ENCODE results near the gene FAM114A1. TPM values are rescaled to one million over a fixed set of nuclear protein-coding genes. Genes with fewer than 3 reads are reported as not detected.

FAM114A1 gene
- total and polyA plus RNA-seq, 9 donors = 32.8 to 99.7 (median 79.3) TPM

DNA sequence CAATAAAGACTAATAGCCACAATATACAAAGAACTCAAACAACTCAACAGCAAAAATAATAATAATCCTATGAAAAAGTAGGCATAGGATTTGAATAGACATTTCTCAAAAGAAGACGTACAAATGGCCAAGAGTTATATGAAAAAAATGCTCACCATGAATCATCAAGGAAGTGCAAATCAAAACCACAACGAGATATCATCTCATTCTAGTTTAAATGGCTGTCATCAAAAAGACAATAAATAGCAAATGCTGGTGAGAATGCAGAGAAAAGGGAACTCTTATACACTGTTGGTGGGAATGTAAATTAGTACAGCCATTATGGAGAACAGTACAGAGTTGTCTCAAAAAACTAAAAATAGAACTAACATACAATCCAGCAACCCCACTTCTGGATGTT, 29.8 kb upstream of the FAM114A1 start:
- DNase-seq = no peak
- no peaks in the 10 kb centered on the region for H3K27me3 ChIP-seq
- TF ChIP-seq, protein P1, sequence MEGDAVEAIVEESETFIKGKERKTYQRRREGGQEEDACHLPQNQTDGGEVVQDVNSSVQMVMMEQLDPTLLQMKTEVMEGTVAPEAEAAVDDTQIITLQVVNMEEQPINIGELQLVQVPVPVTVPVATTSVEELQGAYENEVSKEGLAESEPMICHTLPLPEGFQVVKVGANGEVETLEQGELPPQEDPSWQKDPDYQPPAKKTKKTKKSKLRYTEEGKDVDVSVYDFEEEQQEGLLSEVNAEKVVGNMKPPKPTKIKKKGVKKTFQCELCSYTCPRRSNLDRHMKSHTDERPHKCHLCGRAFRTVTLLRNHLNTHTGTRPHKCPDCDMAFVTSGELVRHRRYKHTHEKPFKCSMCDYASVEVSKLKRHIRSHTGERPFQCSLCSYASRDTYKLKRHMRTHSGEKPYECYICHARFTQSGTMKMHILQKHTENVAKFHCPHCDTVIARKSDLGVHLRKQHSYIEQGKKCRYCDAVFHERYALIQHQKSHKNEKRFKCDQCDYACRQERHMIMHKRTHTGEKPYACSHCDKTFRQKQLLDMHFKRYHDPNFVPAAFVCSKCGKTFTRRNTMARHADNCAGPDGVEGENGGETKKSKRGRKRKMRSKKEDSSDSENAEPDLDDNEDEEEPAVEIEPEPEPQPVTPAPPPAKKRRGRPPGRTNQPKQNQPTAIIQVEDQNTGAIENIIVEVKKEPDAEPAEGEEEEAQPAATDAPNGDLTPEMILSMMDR (IDR thresholded peaks at IDR 0.05) = no peak
- TF ChIP-seq EP300 (IDR thresholded peaks at IDR 0.05) (no peak), POLR2A (IDR thresholded peaks at IDR 0.05) (no peak)
- no peaks in the 10 kb centered on the region for H3K4me1 ChIP-seq (ENCODE audit: insufficient read depth)
- no peak overlapping the region for H3K27ac ChIP-seq
- no peaks in the 10 kb centered on the region for H3K9me3 ChIP-seq
- H3K4me3 ChIP-seq = no peak overlapping the region
- 72 to 79% (median 75%) methylated on average over 2 of the region's 2 CpGs for WGBS, 3 donors
- intact Hi-C loops (cut with DNase I) = no loop called here
- no peaks in the 10 kb centered on the region for H3K36me3 ChIP-seq

DNA sequence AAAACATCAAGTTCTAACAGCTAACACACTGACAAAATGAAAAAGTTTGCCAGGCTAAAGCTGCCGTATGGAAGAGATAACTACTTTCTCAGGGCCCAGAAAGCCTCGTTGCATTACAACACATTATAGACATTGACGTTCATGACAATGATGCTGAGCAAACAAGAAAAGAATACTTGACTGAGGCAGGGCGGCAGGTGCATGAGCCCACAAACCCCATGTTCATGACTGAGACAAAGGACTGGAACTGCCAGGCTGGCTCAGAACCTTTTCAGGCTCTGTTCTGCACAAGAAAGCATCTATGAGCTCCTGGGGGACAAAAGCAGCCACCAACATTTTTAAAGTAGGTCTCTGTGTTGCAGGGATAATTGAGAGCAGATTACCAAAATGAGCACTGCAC, 24.6 kb upstream of the FAM114A1 start:
- Histone ChIP-seq H3K27ac (no peak overlapping the region), H3K27me3 (no peaks in the 10 kb centered on the region), H3K4me1 (ENCODE audit: insufficient read depth) (no peaks in the 10 kb centered on the region), H3K4me3 (no peak overlapping the region), H3K36me3 (no peaks in the 10 kb centered on the region), H3K9me3 (no peaks in the 10 kb centered on the region)
- no peak for DNase-seq
- intact Hi-C loops (cut with DNase I) = no loop called here
- TF ChIP-seq, protein P1 (IDR thresholded peaks at IDR 0.05) = no peak
- TF ChIP-seq POLR2A (IDR thresholded peaks at IDR 0.05) (no peak), EP300 (IDR thresholded peaks at IDR 0.05) (no peak)
- 78 to 88% (median 83%) methylated on average over 4 of the region's 4 CpGs for WGBS, 3 donors

DNA sequence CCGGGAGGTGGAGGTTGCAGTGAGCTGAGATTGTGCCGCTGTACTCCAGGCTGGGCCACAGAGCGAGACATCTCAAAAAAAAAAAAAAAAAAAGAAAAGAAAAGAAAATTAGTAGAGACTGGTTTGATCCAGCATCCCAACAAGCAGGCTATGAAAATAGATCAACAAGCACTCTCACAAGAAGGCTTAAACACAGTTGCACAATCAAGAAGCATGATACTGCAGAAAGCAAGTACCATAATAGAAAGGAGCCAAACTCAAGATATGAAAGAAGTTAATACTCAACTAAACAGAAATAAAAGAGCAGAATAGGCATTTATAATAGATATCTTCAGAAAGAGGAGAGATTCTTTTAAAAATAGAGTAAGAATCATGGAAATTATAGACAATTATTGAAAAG, 21.6 kb upstream of the FAM114A1 start:
- no peak overlapping the region for H3K27ac ChIP-seq
- no peak for DNase-seq
- H3K4me1 ChIP-seq (ENCODE audit: insufficient read depth) = no peaks in the 10 kb centered on the region
- intact Hi-C loops (cut with DNase I) = no loop called here
- no peak for TF ChIP-seq POLR2A (IDR thresholded peaks at IDR 0.05)
- TF ChIP-seq, protein P1 (IDR thresholded peaks at IDR 0.05) = no peak
- TF ChIP-seq EP300 (IDR thresholded peaks at IDR 0.05) = no peak
- WGBS, 3 donors = 77 to 99% (median 97%) methylated on average over 3 of the region's 3 CpGs
- no peaks in the 10 kb centered on the region for H3K36me3 ChIP-seq
- H3K4me3 ChIP-seq = no peak overlapping the region
- no peaks in the 10 kb centered on the region for H3K9me3 ChIP-seq
- H3K27me3 ChIP-seq = no peaks in the 10 kb centered on the region

DNA sequence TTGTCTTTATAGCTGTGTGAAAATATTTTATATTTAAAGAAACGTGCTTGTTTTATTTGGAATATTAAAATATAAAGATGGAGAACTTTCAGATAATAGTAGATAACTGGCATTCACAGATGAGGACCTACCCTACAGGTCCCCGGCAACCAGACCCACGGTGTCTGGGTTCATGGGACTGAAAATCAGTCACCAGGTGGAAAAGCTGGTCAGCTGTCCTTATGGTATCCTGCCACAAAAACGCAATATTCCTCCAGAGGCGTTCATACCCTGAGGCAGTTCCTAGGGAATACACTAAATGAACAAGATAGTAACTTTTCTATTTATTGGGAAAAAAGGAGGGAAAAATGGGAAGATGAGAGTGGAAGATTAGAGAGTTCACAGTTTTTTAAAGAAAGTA, 12.1 kb upstream of the FAM114A1 start:
- TF ChIP-seq, protein P1 (IDR thresholded peaks at IDR 0.05) = no peak
- no peak for TF ChIP-seq EP300 (IDR thresholded peaks at IDR 0.05)
- no peak for TF ChIP-seq POLR2A (IDR thresholded peaks at IDR 0.05)
- no peaks in the 10 kb centered on the region for H3K36me3 ChIP-seq
- H3K27ac ChIP-seq = no peak overlapping the region
- intact Hi-C loops (cut with DNase I) = loop anchor here in 1 of 4 donors (5.0 kb wide), 1 partner anchor 93 kb away; no protein-coding TSS in a partner anchor
- no peak overlapping the region for H3K4me3 ChIP-seq
- no peaks in the 10 kb centered on the region for H3K4me1 ChIP-seq (ENCODE audit: insufficient read depth)
- no peaks in the 10 kb centered on the region for H3K27me3 ChIP-seq
- DNase-seq = no peak
- WGBS, 3 donors = 89 to 94% (median 93%) methylated on average over 5 of the region's 5 CpGs
- H3K9me3 ChIP-seq = no peaks in the 10 kb centered on the region

All from ovary (tissue), 9 donors.